SIG-M5 treated with dmso at 0.1 percent for 504 hours (cell line): Measurements from ENCODE around the gene SUPT3H.

Source experiments
- DNase-seq: peaks from one replicate; lab custom pipeline; 2025; ENCODE audit not compliant: unreplicated experiment; lab: John Stamatoyannopoulos, UW

The SUPT3H gene

DNA sequence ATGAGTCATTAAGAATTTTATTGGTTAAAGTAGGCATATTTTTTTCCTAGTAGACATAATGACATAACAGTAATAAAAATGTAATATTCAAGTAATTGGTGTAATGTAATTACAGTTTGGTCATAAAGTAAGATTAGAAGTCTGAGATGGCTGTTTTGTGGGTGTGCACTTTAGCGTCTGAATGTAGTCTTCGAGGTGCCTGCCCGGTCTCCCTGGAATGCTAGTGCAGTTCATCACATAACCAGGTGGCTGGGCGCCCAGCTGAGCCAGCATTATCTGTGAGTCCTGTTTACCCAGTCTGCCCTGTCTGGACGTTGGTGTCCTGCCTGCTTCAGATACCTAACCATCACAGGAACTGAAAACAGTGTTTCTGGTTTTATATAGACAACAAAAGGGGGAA is 571.1 kb downstream of the SUPT3H start:
- no peak for DNase-seq

DNA sequence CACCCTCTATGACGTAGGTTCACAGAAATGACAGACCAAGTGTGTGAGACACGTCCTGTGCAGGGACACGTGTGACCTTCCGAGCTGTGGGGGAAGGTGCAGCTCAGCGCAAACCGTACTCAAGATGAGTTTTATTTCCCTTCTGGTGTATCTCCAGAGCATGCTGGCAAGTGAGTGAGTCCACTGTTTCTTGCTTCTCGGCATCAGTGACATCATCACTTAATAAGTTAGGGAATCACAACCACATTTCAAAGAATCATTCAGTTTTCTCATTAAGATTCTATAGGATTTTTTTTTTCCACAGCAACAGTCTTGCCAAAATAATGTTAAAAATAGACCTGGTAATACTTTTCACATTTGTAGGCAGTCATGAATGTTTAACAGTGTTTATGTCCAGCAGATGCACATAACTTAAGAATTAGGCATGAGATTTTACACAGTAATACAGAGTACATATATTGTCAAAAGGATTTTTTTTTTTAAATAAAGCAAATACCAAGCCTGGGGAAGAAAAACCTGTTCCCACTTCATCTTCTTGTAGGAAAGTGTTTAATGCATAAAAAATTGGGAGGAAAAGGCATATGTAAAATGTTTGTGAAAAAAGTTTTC is 572.4 kb downstream of the SUPT3H start:
- no peak for DNase-seq

DNA sequence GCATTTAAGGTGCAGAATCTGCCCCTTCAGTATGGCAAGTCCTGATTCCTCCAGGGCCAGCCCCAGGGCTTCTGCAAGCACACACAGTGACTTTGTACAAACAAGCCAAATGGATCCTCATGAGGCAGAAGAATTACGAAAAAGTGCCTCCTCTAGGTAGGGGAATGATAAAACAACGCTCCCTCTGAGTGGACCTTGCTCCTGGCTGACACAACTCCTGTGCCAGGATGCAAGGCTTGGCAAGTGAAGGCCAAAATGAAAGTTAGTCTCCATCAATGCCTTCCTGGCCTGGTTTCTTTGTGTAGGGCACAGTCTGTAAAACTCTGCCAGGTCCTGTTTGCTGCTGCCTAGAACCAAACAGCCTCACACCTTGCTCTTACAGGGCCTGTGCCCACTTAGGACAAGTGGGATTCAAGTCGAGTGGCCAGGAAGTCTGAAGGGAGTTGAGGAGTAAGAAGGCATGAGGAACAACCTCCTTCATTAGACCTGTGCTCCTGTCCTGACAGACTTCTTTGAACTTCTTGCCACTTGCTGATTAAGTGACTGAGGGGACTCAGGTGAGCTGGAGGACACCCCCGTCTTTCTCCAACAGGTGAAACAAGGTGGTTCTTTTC is 573.1 kb downstream of the SUPT3H start:
- no peak for DNase-seq

DNA sequence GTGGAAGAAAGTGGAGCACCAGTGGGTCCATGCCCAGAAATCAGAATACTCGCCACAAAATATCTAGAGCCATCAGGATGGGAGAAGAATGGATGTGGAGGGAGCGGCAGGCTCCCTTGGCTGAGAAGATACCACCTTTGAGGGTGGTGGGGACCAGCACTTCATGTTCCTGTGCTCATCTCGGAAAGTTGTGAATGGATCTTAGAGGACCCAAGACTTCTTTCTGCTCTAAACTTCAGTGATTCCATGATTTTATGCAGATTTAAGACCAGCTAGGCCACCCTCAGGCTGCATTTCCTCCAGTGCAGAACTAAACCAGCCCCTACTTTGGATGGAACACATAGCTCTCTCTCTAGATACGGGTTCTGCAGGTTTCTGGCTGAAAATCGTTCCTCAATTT is 573.7 kb downstream of the SUPT3H start:
- no peak for DNase-seq

DNA sequence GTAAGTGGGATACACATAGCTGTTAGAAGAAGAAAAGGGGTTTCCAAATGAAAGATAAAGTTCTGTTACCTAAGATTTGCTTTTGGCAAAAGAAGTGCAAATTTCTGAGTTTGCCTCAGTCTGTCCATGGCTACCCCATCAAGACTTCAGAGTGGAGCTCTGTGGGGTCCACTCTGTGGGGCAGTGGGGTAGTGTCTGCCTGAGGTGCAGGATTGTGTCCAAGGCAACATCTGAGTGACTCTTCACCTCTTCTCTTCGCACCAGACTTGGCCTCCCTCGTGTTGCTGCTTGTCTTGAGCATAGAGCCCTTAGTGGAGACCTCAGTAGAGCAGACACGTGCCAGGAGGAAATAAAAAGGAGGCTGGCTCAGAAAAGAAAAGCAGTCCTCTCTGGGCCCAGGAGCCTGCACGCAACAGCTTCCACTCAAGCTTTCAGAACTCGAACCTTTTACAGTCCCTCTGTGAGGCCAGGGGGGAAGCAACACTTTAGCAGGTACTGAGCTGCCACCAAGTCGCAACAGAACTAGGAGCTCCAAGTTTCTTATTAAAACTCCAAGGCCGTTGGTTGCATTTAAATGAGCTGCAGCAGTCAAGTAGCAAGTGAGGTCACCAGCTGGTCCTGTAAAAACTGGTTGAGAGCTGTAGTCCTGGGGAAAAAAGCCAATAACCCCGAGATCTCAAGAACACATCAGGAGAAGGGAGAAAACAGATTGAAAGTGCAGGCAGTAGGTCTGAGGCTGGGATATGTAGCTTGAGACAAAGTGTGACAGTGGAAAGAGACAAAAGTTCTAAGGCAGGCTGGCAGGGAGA is 576.7 kb downstream of the SUPT3H start:
- DNase-seq, result no peak

DNA sequence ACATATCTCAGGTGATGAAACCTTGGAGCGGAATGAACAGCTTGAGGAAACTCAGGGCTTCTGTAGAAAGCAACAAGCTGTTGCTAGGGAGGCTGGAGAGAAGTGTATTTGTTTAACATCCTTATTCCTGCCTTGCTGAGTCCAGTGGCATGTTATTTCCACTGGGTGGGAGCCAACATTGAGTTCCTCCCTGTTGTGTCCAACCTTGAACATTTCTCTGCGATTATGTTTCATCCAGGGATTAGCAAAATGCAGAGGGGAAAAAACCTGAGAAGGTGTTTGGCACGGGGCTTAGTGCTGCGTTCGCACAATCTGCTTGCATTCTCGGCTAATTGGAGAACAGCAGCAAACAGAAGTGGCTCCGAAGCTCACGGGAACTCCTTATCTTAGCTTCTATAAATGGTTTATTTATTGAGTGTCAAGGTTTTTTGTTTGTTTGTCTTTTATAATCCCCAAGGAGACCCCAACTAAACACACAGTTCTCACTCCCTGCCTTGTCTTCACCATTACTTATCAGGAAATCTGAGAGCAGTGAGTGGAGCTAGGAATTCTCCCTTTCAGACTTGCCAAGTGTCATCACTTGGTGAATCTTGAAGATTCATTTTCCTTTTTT is 577.5 kb downstream of the SUPT3H start:
- no peak for DNase-seq

DNA sequence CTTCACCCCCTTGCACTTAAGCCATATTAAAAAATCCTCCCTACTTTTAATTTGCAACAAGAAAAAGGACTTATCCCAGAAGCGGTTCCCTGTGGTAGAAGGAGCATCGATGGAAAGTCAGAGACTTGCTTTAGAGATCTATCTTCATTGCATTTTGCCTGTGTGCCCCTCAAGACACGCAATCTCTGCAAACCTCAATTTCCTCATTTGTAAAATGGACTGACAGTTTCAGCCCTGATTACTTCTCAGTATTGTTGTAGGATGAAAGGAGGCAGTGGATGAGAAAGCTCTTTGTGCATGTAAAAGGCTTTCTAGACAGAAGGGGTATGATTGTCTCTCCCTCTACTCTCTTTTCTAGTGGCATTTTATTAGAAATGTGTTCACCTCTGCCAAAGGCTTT is 580.0 kb downstream of the SUPT3H start:
- DNase-seq, result no peak

DNA sequence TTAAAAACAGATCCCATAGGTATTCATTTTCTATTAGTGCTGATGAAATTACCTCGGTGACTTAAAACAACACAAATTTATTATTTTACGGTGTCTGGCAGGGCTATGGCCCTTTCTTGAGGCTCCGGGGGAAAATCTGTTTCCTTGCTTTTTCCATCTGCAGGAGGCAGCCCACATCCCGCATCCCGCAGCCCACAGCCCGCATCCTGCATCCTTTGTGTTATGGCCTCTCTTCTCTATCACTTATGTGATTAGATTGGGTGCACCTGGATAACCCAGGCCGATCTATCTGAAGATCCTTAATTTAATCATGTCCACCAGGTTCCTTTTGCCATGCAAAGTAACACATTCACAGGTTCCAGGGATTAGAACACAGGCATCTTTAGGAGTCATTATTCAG is 582.4 kb downstream of the SUPT3H start:
- DNase-seq, result no peak

DNA sequence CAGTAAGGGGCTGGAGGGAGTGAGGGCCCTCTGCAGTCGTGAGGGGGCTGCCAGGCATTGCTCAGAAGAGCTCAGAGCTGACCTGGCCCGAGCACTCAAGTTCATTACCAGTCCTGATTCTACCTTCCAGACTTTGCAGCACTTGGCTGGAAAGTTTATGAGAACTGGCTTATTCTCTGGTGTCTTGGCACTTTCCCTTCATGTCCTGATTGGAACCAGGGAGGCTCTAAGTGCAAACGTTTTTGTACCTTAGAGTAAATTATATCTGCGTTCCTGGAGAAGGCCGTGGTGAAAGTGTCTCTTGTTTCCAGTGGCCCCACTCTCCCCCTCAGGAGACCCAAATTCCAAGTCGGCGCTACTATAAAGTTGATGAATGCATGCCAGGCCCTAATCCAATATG is 587.9 kb downstream of the SUPT3H start:
- DNase-seq, result no peak

DNA sequence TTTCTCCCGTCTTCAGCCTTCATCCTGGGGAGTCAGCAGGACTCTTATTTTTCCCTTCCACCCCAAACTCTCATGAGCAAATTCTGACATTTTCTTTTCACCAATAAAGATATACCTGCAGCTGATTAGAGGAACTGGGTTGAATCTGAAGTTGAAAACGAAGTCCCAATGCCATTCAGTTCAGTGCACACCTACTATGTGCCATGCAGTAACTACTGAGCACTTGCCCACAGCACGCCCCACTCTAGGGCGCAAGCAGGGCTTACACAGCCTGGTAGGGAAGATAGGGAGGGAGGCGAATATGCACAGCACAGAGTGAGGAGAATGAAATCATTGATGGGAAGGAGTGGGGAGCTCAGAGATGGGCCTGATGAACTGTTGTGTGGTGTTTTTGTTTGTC is 588.7 kb downstream of the SUPT3H start:
- DNase-seq, result no peak

DNA sequence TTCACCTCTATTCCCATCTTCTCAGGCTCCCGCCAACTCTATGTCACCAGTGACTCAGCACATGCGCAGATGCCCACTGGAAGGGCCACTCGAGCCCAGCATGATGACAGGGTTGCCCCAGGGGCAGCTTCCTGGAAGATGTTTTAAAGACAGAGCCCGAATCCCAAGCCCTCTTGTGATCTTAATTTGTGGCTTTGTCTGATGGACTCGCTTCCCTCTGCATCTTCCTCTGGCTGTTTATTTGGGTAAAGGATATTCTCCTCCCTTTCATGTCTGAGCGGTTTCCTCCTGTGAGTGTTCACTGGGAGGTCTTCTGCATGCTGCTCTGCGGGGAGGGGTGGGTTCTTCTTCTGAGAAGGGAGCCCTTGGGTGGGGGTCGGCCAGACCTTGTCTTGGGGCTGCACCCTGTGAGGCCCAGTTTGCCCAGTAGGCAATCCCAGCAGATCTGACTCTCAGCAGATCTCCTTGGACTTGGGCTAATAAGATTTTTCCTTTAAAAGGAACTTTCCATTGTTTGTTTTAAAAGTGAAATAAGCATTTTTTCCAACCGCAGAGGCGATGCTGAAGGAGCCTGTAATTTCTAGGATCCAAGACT is 589.2 kb downstream of the SUPT3H start:
- DNase-seq, result no peak

DNA sequence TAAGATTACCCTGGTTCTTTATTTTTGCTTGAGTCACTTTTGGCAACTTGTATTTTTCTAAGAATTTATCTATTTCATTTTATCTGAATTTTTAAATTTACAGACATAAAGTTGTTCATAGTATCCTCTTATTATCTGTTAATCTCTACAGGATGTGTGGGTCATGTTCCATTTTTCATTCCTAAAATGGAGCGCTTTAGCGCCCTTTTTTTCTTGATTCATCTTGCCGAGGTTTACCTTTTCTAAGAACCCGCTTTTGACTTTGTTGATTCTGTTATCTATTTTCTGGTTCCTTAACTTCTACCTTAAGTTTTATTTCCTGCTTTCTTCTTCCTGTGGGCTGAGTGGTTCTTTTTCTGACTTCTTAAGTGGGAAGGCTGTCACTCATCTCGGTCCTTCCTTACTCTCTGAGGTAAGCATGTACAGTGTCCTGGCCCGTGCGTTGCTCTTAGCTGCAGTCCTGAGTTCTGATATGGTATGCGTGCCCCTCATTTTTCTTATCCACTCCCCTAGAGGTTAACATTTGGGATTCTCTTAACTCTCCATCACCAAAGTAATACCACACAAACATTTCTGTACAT is 590.4 kb downstream of the SUPT3H start:
- no peak for DNase-seq

DNA sequence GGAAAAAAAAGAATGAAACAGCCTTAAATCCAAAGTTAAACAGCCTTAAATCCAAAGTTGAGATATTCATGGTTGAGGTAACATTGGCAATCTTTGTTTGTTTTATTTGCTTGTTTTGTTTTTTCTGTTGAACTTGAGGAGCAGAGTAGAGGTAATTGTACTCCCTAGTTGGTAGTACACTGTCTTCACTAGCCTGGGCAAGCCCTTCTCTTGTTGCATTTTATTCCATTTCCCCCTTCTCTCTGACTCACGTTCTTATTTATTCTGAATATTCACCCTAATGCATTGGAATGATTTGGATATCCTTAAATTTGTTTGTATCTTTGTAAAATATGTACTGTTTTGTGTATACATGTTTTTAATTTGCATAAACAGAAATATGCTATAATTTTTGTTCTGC is 592.6 kb downstream of the SUPT3H start:
- DNase-seq, result no peak

DNA sequence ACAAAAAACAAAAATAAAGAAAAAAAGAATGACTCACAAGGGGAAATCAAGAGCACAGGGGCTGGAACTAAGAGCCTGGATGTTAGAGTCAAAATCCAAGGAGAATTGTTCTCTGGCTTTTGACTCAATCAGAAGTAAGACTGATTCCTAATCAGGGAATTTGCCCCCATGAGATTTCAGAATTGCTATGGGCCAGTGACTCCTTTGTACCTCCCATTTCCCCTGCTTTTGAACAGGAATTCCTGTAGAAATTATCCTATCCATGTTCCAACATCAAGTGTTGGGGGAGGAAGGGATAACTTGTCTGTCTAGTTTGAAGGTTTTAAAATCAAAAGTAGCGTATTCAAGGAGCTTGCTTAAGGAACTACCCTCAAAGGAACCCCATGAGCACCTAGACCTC is 593.5 kb downstream of the SUPT3H start:
- DNase-seq, result no peak

DNA sequence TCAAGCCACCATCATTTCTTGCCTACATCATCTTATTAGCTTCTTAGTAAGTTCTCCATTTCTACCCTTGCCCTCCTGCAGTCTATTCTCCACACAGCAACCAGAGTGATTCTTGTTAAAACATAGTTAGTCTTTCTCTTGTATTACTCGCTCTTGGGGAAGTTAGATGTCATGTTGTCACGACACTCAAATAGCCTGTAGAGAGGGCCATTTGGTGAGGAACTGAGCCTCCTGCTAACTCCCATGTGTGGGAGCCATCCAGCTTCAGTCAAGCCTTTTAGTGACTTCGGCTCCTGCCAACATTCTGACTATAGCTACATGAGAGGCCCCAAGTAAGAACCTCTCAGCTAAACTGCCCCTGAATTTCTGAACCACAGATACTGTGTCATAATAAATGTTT is 594.8 kb downstream of the SUPT3H start:
- DNase-seq, result no peak

DNA sequence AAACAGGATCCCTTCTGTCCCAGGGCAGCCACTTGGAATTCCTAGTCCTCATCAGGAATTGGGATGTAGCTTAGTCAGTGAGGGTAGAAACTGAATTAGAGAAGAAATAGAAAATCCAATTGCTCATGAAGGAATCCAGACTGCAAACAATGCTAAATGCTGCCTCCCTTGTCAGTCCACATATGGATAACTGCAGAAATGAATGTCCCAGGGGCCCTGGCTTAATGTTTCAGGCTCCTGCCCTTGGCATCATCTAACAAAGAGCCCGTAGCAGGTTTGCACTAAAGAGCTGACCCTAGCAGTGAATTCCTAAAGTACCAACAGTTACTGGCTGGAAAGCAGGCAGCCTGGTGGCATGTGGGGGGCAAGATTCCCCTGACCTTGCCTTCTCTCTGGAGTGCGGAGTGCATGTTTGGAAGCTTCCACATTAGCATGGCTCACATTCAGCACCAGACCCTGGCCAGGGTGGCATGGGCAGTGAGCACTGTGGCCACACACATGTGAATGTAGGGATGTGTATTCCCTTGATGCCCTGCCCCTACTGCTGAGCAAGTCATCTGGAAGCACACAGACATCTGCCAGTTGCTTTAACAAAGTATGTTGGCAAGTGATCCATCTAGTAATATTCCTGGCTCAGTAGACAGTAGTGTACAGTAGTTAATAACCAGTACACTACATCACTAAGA is 595.7 kb downstream of the SUPT3H start:
- no peak for DNase-seq

DNA sequence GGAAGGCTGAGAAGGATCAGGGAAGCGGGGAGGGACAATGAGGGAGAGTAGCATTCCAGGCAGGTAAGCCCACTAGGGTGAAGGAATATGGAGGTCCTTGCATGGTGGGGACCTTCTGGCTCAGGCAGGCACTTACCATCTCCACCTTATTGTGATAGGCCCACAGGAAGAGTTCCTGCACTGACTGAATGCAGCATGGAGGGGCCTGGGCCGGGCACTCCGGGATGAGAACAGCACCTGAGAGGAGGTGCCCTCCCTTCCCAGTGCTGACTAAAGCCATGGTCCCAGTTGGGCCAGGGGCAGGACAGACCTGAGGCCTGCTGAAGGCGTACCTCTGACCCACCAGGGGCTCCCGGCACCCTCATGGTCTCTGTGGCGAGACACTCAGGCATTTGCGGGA is 597.6 kb downstream of the SUPT3H start:
- no peak for DNase-seq

DNA sequence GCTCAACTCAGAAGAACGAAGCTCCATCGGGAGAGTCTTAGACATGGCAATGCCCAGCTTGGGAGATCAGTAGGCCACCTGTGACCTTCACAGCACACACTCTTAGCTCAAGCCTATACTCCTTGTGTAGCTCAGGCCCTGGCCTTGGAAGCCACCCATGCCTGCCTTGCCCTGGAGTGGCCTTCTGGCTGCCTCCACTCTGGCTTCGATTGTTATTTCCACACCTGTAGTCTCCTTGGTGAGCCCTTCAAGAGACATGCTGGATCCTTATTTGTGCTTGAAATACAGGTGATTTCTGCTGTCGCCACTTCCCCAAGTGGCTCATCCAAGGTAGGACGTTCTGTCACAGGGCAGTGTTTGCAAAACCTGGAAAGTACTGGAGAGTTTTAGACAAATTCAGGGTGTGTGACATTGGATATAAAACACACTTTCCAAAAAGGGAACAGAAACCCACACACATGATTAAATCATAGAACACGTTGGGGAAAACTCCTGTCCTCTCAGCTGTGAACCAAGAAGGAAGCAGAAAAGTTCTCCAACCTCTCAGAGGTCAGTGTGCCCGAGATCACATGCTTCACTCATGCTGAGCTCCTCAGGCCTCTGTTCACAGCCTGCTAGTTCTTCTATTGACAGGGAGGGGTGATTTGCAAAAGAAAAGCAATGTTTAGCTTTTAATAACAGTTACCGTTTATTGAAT is 598.5 kb downstream of the SUPT3H start:
- DNase-seq, result peak; percentile 23
